Left lung (tissue), 10 donors: ENCODE results near the gene USP32. TPM values are rescaled to one million over a fixed set of nuclear protein-coding genes. Genes with fewer than 3 reads are reported as not detected.

ENCODE experiments used
- ATAC-seq: fragments of 200-7000 bp; cut with Tn5 transposase; one replicate; pipeline ENCODE4 v1.9.1; 2020; ENCODE audit warnings: moderate library complexity
- DNase-seq, 4 donors: peaks; one replicate each; pipeline ENCODE4 v3.0.0-alpha.2; 2013 to 2020
- H3K27ac ChIP-seq, 2 donors: fragments of 200-600 bp; sonication (generic) in 1 of 2; one replicate each; pipeline versions ENCODE4 v1.5.0 to v1.8.0; 2020 to 2021
- H3K27me3 ChIP-seq, 2 donors: fragments of 200-600 bp; sonication (generic) in 1 of 2; one replicate each; pipeline versions ENCODE4 v1.5.0 to v1.8.0; 2020 to 2021
- H3K36me3 ChIP-seq, 2 donors: fragments of 200-600 bp; sonication (generic) in 1 of 2; one replicate each; pipeline versions ENCODE4 v1.5.0 to v1.8.0; 2020 to 2021
- H3K4me1 ChIP-seq, 2 donors: fragments of 200-600 bp; one replicate each; pipeline ENCODE4 v1.8.0; 2021
- H3K4me3 ChIP-seq, 2 donors: fragments of 200-600 bp; sonication (generic) in 1 of 2; one replicate each; pipeline versions ENCODE4 v1.5.0 to v1.8.0; 2020 to 2021; ENCODE audit warnings: mild to moderate bottlenecking in 1 of 2
- H3K9me3 ChIP-seq, 2 donors: fragments of 200-600 bp; sonication (generic) in 1 of 2; one replicate each; pipeline versions ENCODE4 v1.5.0 to v1.8.0; 2020 to 2021
- CTCF ChIP-seq, 2 donors: fragments of 200-600 bp; sonication (generic) in 1 of 2; IDR thresholded peaks; one replicate each; pipeline versions ENCODE4 v1.5.0 to v1.8.0; 2021; ENCODE audit warnings: antibody characterized with exemption in 2 of 2
- intact Hi-C, 2 donors: fragments of 100-400 bp; cut with DNase I; formaldehyde crosslinking; loops; one replicate each; pipeline versions ENCODE4 v1.11.2 to v1.14.2; 2022
- polyA plus RNA-seq, 6 donors: library from polyadenylated mRNA; unstranded; fragments of 120-200 nt; gene quantifications; one replicate each; pipeline ENCODE4 v1.2.1, GENCODE V29; 2013; ENCODE audit not compliant: insufficient read length in 6 of 6
- total RNA-seq, 2 donors: library from RNA; stranded (reverse); fragmentation: NEBNext Ultra II Directional; extraction: Animal tissue kit (Norgen Biotek cat#: 25700); gene quantifications; one replicate each; pipeline ENCODE4 v1.2.1, GENCODE V29; 2021
- donor health status: DM: no; HTN: yes; CAD: no.
- donor health status: DM: no; HTN: no; CAD: no.

USP32 gene
- total and polyA plus RNA-seq, 8 donors = 30.7 to 73.2 (median 37.7) TPM

- Histone ChIP-seq H3K4me1 (peaks cover 0 to 3% of the 10 kb centered on the region in 2 donors), H3K9me3 (no peaks in the 10 kb centered on the region), H3K27ac (no peak overlapping the region), H3K36me3 (peaks cover 0 to 22% of the 10 kb centered on the region in 2 donors), H3K4me3 (no peak overlapping the region), H3K27me3 (no peaks in the 10 kb centered on the region)
- no peak for TF ChIP-seq CTCF (IDR thresholded peaks at IDR 0.05)
- intact Hi-C loops = no loop called here
- ATAC-seq (no peak), DNase-seq (no peak)
These were observed 98.2 kb downstream of the USP32 start for GRCh38 chr17:60293580-60294335.

- no peak for TF ChIP-seq CTCF (IDR thresholded peaks at IDR 0.05)
- DNase-seq = no peak
- no peaks in the 10 kb centered on the region for H3K9me3 ChIP-seq
- H3K36me3 ChIP-seq = peaks cover 0 to 31% of the 10 kb centered on the region in 2 donors
- H3K4me1 ChIP-seq = peaks cover 0 to 3% of the 10 kb centered on the region in 2 donors
- ATAC-seq = no peak
- H3K4me3 ChIP-seq = no peak overlapping the region
- intact Hi-C loops = no loop called here
- H3K27ac ChIP-seq = no peak overlapping the region
- no peaks in the 10 kb centered on the region for H3K27me3 ChIP-seq
These were observed 99.2 kb downstream of the USP32 start for GRCh38 chr17:60292697-60293096.

GRCh38 chr17:60284709-60285108 lies 107.2 kb downstream of the USP32 start:
- H3K36me3 ChIP-seq = peaks cover 0 to 47% of the 10 kb centered on the region in 2 donors
- no peaks in the 10 kb centered on the region for H3K4me1 ChIP-seq
- H3K27me3 ChIP-seq = no peaks in the 10 kb centered on the region
- ATAC-seq = no peak
- intact Hi-C loops = no loop called here
- no peak overlapping the region for H3K27ac ChIP-seq
- DNase-seq = no peak
- no peaks in the 10 kb centered on the region for H3K9me3 ChIP-seq
- H3K4me3 ChIP-seq = no peak overlapping the region
- TF ChIP-seq CTCF (IDR thresholded peaks at IDR 0.05) = no peak

- ATAC-seq (no peak), DNase-seq (no peak)
- TF ChIP-seq CTCF (IDR thresholded peaks at IDR 0.05) = no peak
- H3K4me1 ChIP-seq = no peaks in the 10 kb centered on the region
- no peaks in the 10 kb centered on the region for H3K27me3 ChIP-seq
- no peaks in the 10 kb centered on the region for H3K9me3 ChIP-seq
- H3K27ac ChIP-seq = no peak overlapping the region
- intact Hi-C loops = no loop called here
- peaks cover 0 to 40% of the 10 kb centered on the region in 2 donors for H3K36me3 ChIP-seq
- no peak overlapping the region for H3K4me3 ChIP-seq
These were observed 108.1 kb downstream of the USP32 start for GRCh38 chr17:60283816-60284215.

- intact Hi-C loops = no loop called here
- no peak for TF ChIP-seq CTCF (IDR thresholded peaks at IDR 0.05)
- no peak for ATAC-seq
These were observed 111.3 kb downstream of the USP32 start for GRCh38 chr17:60280673-60281072.

More at GRCh38 chr17:60280673-60281072, 111.3 kb downstream of the USP32 start:
- DNase-seq = no peak
- no peaks in the 10 kb centered on the region for H3K9me3 ChIP-seq
- H3K27ac ChIP-seq = no peak overlapping the region
- H3K4me1 ChIP-seq = no peaks in the 10 kb centered on the region
- peaks cover 0 to 9% of the 10 kb centered on the region in 2 donors for H3K36me3 ChIP-seq
- no peaks in the 10 kb centered on the region for H3K27me3 ChIP-seq
- no peak overlapping the region for H3K4me3 ChIP-seq
